Left renal cortex interstitium (tissue), 4 donors: ENCODE results near the gene KLHL42. TPM values are rescaled to one million over a fixed set of nuclear protein-coding genes. Genes with fewer than 3 reads are reported as not detected.
A peak's percentile ranks its signal among the peaks of the same experiment; 100 is the strongest.
"Not testable (repeated sequence)": the region's sequence is repeated elsewhere in the genome, so short reads cannot be mapped to it uniquely, and the experiment has no call there.

Source experiments
- DNase-seq, 4 donors: peaks; one replicate each; pipeline ENCODE4 v3.0.0-alpha.2; 2013; ENCODE audit warnings: low read depth in 4 of 4, low spot score in 2 of 4, missing footprints in 1 of 4
- polyA plus RNA-seq, 4 donors: library from polyadenylated mRNA; unstranded; fragments of 120-200 nt; gene quantifications; one replicate each; pipeline ENCODE4 v1.2.1, GENCODE V29; 2013; ENCODE audit not compliant: insufficient read length in 4 of 4

KLHL42 gene
- 10 to 100 TPM; 27.7 to 43.5 (median 36.2) TPM for polyA plus RNA-seq

DNA sequence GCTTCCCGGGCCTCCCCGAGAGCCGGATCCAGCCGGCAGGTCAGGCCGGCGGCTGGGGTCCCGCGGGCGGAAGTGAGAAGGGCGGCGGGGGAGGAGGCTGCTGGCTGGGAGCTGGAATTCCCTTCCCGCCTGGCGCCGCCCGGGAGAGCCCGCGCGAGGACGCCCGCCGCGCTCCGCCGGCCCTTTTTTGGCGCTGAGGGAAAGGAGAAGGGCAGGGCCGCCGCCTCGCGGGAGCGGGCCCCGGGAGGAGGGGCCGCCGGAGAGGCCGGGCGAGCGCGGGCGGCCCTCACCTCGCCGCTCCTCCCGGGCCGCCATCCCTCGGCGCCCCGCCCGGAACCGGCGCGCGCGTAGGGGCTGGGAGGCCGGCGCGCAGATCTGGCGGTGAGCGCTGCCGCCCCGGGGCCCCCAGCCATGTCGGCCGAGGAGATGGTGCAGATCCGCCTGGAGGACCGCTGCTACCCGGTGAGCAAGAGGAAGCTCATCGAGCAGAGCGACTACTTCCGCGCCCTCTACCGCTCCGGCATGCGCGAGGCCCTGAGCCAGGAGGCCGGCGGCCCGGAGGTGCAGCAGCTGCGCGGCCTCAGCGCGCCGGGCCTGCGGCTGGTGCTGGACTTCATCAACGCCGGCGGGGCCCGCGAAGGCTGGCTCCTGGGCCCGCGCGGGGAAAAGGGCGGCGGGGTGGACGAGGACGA, at the start of gene KLHL42, which contains the start of gene MANSC4:
Gene KLHL42 (plus strand): TSS at position 314 of the 692 bp plus-strand sequence. CDS start 98 bp downstream, at position 412.
Gene MANSC4 (minus strand): TSS at position 317 of the 692 bp plus-strand sequence. CDS start 8,960 bp downstream, outside the sequence.
- peak; percentile 44 to 61 (median 52) for DNase-seq

DNA sequence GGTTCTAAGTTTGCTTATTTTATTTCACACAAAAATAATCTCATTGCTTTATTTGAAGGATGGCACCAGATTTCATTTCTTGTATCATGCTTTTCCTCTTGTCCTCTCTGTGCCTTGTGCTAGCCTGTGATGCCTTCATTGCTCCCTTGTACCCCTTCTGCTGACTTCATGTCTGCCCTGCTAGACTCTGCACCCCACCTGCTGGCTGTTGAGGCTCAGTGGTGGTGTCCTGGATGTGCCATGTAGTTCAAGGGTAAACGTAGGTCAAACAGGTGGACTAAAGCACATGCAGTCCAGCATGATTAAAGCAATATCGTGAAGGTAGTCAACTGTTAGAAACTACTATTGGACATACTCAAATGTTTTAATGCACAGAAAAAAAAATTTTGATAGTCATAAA, 47.8 kb upstream of the KLHL42 start:
- DNase-seq = no peak

- DNase-seq = peak in 1 of 4 donors; percentile 8
These were observed 46.9 kb upstream of the KLHL42 start for GRCh38 chr12:27733052-27733656.

DNA sequence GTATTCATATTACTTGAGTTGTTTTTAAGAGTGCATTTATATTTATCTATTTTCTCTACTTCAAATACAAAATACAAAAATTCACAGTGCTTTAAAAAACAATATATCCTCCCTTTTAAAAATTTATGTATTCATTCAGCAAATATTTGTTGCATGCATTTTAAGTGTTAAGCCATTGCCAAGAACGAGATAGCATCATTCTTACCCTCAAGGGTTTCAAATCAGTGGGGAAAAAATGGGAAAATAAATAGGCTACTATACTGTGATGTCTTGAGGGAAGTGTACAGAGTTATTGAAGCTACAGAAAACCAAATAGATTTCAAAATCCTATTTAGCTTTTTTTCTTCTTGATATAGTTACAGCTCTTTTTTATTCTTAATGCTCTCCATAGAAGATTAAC, 46.2 kb upstream of the KLHL42 start:
- DNase-seq = no peak

DNA sequence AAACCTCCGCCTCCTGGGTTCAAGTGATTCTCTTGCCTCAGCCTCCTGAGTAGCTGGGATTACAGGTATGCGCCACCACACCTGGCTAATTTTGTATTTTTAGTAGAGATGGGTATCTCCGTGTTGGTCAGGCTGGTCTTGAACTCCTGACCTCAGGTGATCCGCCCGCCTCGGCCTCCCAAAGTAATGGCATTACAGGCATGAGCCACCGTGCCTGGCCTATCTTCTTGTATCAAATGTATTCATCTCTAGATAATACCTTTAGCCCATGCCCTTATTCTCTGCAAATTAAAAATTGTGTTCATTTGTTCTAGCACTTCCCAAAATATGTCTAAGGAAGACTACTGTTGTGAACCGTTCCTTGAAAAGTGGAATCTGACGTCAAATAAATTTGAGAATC, 45.7 kb upstream of the KLHL42 start:
- not testable (repeated sequence) for DNase-seq

DNA sequence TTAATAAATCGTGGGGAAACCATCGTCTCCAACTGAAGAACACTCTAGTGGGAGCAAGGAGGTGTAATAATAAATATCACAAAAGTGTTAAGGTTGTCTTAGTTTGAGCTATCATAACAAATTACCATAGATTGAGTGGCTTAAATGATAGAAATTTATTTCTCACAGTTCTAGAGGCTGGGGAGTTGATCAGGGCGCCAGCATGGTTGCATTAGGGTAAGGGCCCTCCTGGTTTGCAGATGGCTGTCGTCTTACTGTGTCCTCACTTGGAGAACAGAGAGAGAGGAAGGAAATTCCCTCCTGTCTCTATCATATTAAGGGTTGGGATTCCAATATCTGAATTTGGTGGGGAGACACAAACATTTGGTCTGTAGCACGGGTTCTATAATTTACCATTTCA, 36.4 kb upstream of the KLHL42 start:
- DNase-seq = no peak

- not testable (repeated sequence) for DNase-seq
These were observed 34.3 kb upstream of the KLHL42 start for GRCh38 chr12:27745734-27746133.

DNA sequence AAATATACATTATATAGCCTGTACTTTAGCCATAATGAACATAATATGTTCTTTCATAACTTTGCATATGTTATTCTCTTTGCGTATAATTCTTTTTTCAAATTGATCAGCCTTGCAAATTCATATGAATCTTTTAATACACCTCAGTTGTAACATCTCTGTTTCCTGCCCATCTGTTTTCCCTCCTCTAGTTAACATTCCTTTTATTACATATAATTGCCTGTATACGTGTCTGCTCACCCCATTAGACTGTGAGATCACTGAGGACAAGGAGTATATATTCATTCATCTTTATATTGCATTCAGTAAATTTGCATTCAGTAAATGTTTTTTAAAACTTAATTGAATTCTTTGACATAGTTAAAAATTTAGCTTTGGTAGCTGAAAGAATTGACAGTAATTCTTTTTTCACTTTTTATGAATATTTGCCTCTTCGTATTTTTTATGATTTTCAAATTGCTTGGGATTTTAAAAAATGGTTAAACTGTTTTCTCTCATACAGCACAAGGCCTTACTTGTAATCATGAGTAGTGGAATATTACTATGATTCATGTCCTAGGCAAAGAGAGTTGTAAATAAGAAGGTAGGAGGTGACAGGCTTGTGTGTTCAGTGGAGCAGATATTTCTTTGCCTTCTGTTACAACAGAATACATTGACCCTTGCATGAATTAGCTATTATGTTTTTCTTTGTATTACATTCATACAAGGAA, 32.8 kb upstream of the KLHL42 start:
- DNase-seq = no peak

GRCh38 chr12:27751386-27752047, 28.5 kb upstream of the KLHL42 start:
- no peak for DNase-seq

- no peak for DNase-seq
These were observed 25.2 kb upstream of the KLHL42 start for GRCh38 chr12:27754795-27755194.

GRCh38 chr12:27756670-27757195, 23.3 kb upstream of the KLHL42 start:
- no peak for DNase-seq

DNA sequence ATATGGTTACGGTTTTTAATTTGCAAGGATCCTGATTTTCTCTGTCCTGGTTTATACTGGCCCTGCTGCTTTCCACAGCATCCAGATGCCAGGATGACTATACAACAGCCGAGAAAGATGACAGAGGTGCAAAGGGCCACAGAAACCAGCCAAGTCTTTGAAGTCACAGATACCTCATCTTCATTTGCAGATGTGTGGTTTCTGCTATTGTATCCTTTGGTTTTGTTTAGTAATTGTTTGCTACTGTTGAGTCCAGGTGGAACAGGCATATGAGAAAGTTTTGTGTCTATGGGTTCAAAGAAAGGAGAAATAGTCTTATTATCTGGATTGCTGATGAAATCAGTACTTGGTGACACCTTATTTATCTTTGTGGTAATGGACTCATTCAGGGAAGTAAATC, 17.3 kb upstream of the KLHL42 start:
- no peak for DNase-seq

- DNase-seq = no peak
These were observed 13.4 kb upstream of the KLHL42 start for GRCh38 chr12:27766587-27766986.

GRCh38 chr12:27769142-27769673, 10.8 kb upstream of the KLHL42 start:
- DNase-seq = no peak

DNA sequence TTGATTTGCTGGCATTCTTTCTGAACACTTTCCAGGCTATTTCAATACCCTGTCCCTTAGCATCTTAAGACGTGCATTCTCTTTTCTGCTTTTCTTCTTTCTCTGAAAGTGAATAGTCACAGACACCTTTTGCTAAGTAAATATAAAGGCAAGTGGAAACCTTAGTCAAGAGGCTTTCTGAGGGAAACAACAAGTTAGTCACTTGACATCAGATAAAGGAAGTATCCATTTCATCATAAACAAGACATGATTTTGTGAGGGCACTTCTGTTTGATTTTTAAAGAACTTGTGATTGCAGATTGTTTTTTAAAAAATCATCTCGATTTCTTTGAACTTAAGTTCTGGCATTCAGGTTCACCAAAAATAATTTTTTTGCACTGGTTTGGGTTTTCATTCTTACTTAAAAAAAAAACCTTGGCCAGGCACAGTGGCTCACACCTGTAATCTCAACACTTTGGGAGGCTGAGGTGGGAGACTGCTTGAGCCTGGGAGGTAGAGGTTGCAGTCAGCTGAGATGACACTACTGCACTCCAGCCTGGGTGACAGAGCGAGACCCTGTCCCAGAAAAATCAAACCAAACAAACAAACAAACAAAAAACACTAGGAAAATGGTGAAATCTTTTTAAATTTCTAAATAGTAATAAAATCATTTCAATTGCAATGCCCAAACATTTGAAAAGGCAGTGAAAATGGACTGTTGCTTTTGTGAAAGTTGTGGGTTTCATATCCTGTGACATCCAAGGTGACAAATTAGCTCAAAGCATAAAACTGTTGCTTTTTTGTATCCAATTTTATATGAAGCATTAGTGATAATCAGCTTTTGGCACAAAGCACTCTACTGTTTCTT, 8.3 kb upstream of the KLHL42 start:
- DNase-seq = no peak

DNA sequence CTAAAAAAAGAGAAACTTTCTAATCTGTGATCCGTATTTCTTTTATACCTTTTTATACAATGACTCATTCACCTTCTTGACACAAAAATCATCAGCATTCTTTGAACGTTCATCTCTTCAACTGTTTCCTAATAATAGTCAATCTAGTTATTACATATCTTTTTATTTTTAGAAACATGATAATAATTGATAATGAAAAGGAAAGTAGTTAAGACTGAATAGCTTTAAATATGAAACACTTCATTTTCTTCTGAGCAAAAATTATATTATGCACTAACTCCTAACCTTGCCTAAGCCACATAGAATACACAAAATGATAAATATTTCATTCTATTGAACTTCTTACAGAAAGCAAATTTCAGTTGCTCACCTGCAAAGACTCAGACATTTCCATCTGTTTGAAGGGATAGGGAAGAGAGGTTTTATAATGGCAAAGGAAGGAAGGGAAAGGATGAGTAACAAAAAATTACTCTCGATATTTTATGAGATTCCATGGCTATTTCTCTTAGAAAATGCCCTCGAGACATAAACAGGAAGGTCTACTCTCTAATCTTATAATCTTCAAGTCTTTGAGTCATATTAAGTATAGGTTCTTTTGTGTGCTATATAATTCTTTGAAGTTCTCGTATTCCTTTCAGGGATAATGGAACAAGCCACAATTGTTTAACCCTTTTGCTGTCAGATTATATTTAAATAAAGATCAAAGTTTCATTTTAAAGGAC, 7.5 kb upstream of the KLHL42 start:
- DNase-seq = no peak

DNA sequence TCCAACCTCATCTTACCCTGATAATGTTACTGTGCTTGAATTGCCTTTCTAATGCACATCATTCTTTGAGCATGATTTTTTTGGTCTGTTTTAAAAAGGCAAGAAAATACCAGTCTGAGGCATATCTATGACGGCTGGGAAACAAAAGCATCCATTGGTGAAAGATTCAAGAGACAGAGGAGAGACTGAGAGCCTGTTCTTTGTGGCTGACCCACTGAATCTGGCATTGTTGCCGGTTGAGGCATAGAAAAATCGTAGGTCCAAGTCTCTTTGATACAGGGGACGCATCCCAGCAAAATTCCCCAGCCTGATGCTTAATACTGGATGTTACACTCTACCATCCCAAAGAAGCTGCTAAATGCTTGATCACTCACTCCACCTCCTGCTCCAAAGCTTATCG, 2.9 kb upstream of the KLHL42 start:
- DNase-seq = no peak

- DNase-seq = no peak
These were observed 1.8 kb upstream of the KLHL42 start for GRCh38 chr12:27778206-27778605.

- DNase-seq = peak in 3 of 4 donors; percentile 32 to 58 (median 42)
These were observed 565 bp upstream of the KLHL42 start for GRCh38 chr12:27779416-27779919.
